NCI-H82 treated with DMSO at 0.1 percent for 48 hours (cell line): Measurements from ENCODE around the gene TBC1D9.

Experiments used
- DNase-seq: peaks from one replicate; lab custom pipeline; 2025; ENCODE audit not compliant: unreplicated experiment; lab: John Stamatoyannopoulos, UW

The TBC1D9 gene

GRCh38 chr4:140726776-140727500, 29.2 kb downstream of the TBC1D9 start:
- no peak for DNase-seq

- no peak for DNase-seq
These were observed 30.6 kb downstream of the TBC1D9 start for GRCh38 chr4:140725556-140725955.

GRCh38 chr4:140724760-140725159, 31.4 kb downstream of the TBC1D9 start:
- no peak for DNase-seq

- DNase-seq, result no peak
These were observed 35.5 kb downstream of the TBC1D9 start for GRCh38 chr4:140720387-140721304.

- no peak for DNase-seq
These were observed 36.5 kb downstream of the TBC1D9 start for GRCh38 chr4:140719686-140720085.

- DNase-seq, result no peak
These were observed 37.2 kb downstream of the TBC1D9 start for GRCh38 chr4:140719022-140719421.

- DNase-seq, result no peak
These were observed 37.8 kb downstream of the TBC1D9 start for GRCh38 chr4:140718241-140718952.

- DNase-seq, result no peak
These were observed 38.9 kb downstream of the TBC1D9 start for GRCh38 chr4:140717313-140717712.

GRCh38 chr4:140715119-140715518, 41.1 kb downstream of the TBC1D9 start:
- DNase-seq, result no peak

- no peak for DNase-seq
These were observed 44.3 kb downstream of the TBC1D9 start for GRCh38 chr4:140711910-140712309.

GRCh38 chr4:140710908-140711622, 45.1 kb downstream of the TBC1D9 start:
- DNase-seq, result no peak

- DNase-seq, result no peak
These were observed 48.9 kb downstream of the TBC1D9 start for GRCh38 chr4:140707325-140707724.

- DNase-seq, result no peak
These were observed 49.5 kb downstream of the TBC1D9 start for GRCh38 chr4:140706665-140707064.

GRCh38 chr4:140706276-140706625, 49.9 kb downstream of the TBC1D9 start:
- no peak for DNase-seq

GRCh38 chr4:140705625-140706275, 50.4 kb downstream of the TBC1D9 start:
- no peak for DNase-seq

GRCh38 chr4:140704964-140705363, 51.2 kb downstream of the TBC1D9 start:
- DNase-seq, result no peak

- DNase-seq, result no peak
These were observed 51.7 kb downstream of the TBC1D9 start for GRCh38 chr4:140704392-140704960.

GRCh38 chr4:140703463-140703862, 52.7 kb downstream of the TBC1D9 start:
- DNase-seq, result no peak

GRCh38 chr4:140702096-140702757, 54.0 kb downstream of the TBC1D9 start:
- DNase-seq, result no peak

GRCh38 chr4:140701071-140701470, 55.1 kb downstream of the TBC1D9 start:
- no peak for DNase-seq
